ENCODE measurements around the gene MXD1. TPM values are rescaled to one million over a fixed set of nuclear protein-coding genes. Genes with fewer than 3 reads are reported as not detected.
A peak's percentile ranks its signal among the peaks of the same experiment; 100 is the strongest.

MXD1 gene
- polyA plus RNA-seq, 3 donors: 83.1 to 247 (median 112) TPM

GRCh38 chr2:69911985-69912563 is 2.8 kb upstream of the MXD1 start:
- TF ChIP-seq CTCF (IDR thresholded peaks at IDR 0.05): peak; percentile 81
- Mint-ChIP-seq H3K27ac (peak overlapping the region in 3 of 7 donors; percentile 37 to 76 (median 71)), H3K27me3 (ENCODE audit: low read depth in 3 of 3) (no peaks in the 10 kb centered on the region), H3K9me3 (no peaks in the 10 kb centered on the region), H3K36me3 (peaks cover 30 to 48% of the 10 kb centered on the region in 2 donors), H3K4me3 (no peak overlapping the region), H3K4me1 (peaks cover 12% of the 10 kb centered on the region)
- peaks cover 29 to 48% of the 10 kb centered on the region in 2 donors for H3K36me3 ChIP-seq (replicated peaks in 1 of 2; ENCODE audit: control insufficient read depth in 1 of 2, insufficient read depth in 2 of 2, low read length in 2 of 2)
- no peak overlapping the region for H2AFZ ChIP-seq (ENCODE audit: insufficient read depth, low read depth, low read length, poor library complexity, severe bottlenecking)
- peak overlapping the region in 1 of 2 donors; percentile 15 for H3K27ac ChIP-seq (ENCODE audit: low read depth in 1 of 2, low read length in 2 of 2)
- no peak overlapping the region for H3K9ac ChIP-seq (ENCODE audit: insufficient read depth, low read length, poor library complexity, severe bottlenecking)
- intact Hi-C loops (cut with micrococcal nuclease): loop anchor here (5.0 kb wide), 5 partner anchors 35 to 390 kb away; partner anchors contain the start of genes FAM136A (in 2 of the 2), C2orf42 (in 1 of the 2) and PCBP1 (in 1 of the 2)
- no CpG with 5 or more reads among the region's 2 CpGs for WGBS (ENCODE audit: insufficient coverage)
- no peaks in the 10 kb centered on the region for H3K9me3 ChIP-seq (replicated peaks in 1 of 2; ENCODE audit: control insufficient read depth in 1 of 2, insufficient read depth in 1 of 2, low read length in 2 of 2)
- peaks cover 19 to 26% of the 10 kb centered on the region in 2 donors for H3K4me1 ChIP-seq (ENCODE audit: control insufficient read depth in 1 of 2, insufficient read depth in 2 of 2, low read length in 2 of 2)
- H3K79me2 ChIP-seq (ENCODE audit: insufficient read depth, low read length): peaks cover 26% of the 10 kb centered on the region
- no peaks in the 10 kb centered on the region for H3K27me3 ChIP-seq (ENCODE audit: control insufficient read depth in 2 of 2, insufficient read depth in 2 of 2, low read length in 2 of 2)
- peaks cover 15% of the 10 kb centered on the region for H4K20me1 ChIP-seq (ENCODE audit: insufficient read depth, low read length)
- H3K4me3 ChIP-seq (replicated peaks in 1 of 3; ENCODE audit: low read depth in 2 of 3, low read length in 3 of 3): no peak overlapping the region
- peak; percentile 50 to 67 (median 67) for DNase-seq
- H3K4me2 ChIP-seq (replicated peaks; ENCODE audit: extremely low read depth, low read length, poor library complexity, severe bottlenecking): no peak overlapping the region

- Mint-ChIP-seq H3K36me3 (peaks cover 30 to 47% of the 10 kb centered on the region in 2 donors), H3K4me1 (peaks cover 29% of the 10 kb centered on the region), H3K4me3 (peak overlapping the region; percentile 86), H3K27me3 (ENCODE audit: low read depth in 3 of 3) (no peaks in the 10 kb centered on the region), H3K27ac (peak overlapping the region; percentile 91 to 96 (median 95)), H3K9me3 (peaks cover 0 to 1% (median 0%) of the 10 kb centered on the region in 7 donors)
- peaks cover 49% of the 10 kb centered on the region for H3K79me2 ChIP-seq (ENCODE audit: insufficient read depth, low read length)
- H4K20me1 ChIP-seq (ENCODE audit: insufficient read depth, low read length): peaks cover 17% of the 10 kb centered on the region
- H3K9ac ChIP-seq (ENCODE audit: insufficient read depth, low read length, poor library complexity, severe bottlenecking): peak overlapping the region; percentile 79
- peaks cover 37 to 49% of the 10 kb centered on the region in 2 donors for H3K4me1 ChIP-seq (ENCODE audit: control insufficient read depth in 1 of 2, insufficient read depth in 2 of 2, low read length in 2 of 2)
- peak; percentile 100 for DNase-seq
- peaks cover 20 to 36% of the 10 kb centered on the region in 2 donors for H3K36me3 ChIP-seq (replicated peaks in 1 of 2; ENCODE audit: control insufficient read depth in 1 of 2, insufficient read depth in 2 of 2, low read length in 2 of 2)
- peak overlapping the region; percentile 17 to 98 (median 68) for H3K4me3 ChIP-seq (replicated peaks in 1 of 3; ENCODE audit: low read depth in 2 of 3, low read length in 3 of 3)
- peak overlapping the region; percentile 70 for H3K4me2 ChIP-seq (replicated peaks; ENCODE audit: extremely low read depth, low read length, poor library complexity, severe bottlenecking)
- intact Hi-C loops (cut with micrococcal nuclease): loop anchor here (1.0 to 5.0 kb wide), 7 partner anchors 33 to 388 kb away; partner anchors contain the start of genes FAM136A (in 2 of the 2), C2orf42 (in 1 of the 2) and PCBP1 (in 1 of the 2)
- H2AFZ ChIP-seq (ENCODE audit: insufficient read depth, low read depth, low read length, poor library complexity, severe bottlenecking): peak overlapping the region; percentile 66
- H3K27me3 ChIP-seq (ENCODE audit: control insufficient read depth in 2 of 2, insufficient read depth in 2 of 2, low read length in 2 of 2): no peaks in the 10 kb centered on the region
- peak overlapping the region; percentile 92 to 97 for H3K27ac ChIP-seq (ENCODE audit: low read depth in 1 of 2, low read length in 2 of 2)
- no peak for TF ChIP-seq CTCF (IDR thresholded peaks at IDR 0.05)
- under 1% methylated on average over 56 of the region's 56 CpGs for WGBS (ENCODE audit: insufficient coverage)
- no peaks in the 10 kb centered on the region for H3K9me3 ChIP-seq (replicated peaks in 1 of 2; ENCODE audit: control insufficient read depth in 1 of 2, insufficient read depth in 1 of 2, low read length in 2 of 2)
Measured at GRCh38 chr2:69914164-69914949, 552 bp upstream of the MXD1 start.

Measured in CD14-positive monocyte (primary cell).